ENCODE results near the gene SPATA9. TPM values are rescaled to one million over a fixed set of nuclear protein-coding genes. Genes with fewer than 3 reads are reported as not detected.
"Not testable (repeated sequence)": the region's sequence is repeated elsewhere in the genome, so short reads cannot be mapped to it uniquely, and the experiment has no call there.

Gene SPATA9
- total and polyA plus RNA-seq, 2 of the 8 experiments (the other 6 are each of a cell fraction or from before 2014, with no cell fraction given) = not detected

DNA sequence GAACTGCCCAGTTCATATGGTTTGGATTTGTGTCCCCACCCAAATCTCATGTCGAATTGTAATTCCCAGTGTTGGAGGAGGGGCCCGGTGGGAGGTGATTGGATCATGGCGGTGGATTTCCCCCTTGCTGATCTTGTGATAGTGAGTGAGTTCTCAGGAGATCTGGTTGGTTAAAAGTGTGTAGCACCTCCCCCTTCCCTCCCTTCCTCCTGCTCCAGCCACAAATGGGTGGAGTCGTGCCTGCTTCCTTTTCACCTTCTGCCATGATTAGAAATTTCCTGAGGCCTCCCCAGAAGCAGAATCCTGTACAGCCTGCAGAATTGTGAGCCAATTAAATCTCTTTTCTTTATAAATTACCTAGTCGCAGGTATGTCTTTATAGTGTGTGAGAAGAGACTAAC lies 23.4 kb upstream of the SPATA9 start:
- H2BK12ac ChIP-seq (ENCODE audit: low read depth, low read length); H3K36me3 ChIP-seq (ENCODE audit: control insufficient read depth in 2 of 4, insufficient read depth in 4 of 4, low read length in 3 of 4); H2AK5ac ChIP-seq (ENCODE audit: low read depth, low read length); DNase-seq (ENCODE audit: low read depth in 1 of 2, low spot score in 2 of 2); H4K8ac ChIP-seq (ENCODE audit: extremely low read depth, insufficient read depth, low read length); H3K79me2 ChIP-seq (ENCODE audit: control insufficient read depth in 1 of 2, insufficient read depth in 2 of 2, low read length in 2 of 2); H4K91ac ChIP-seq (replicated peaks; ENCODE audit: insufficient read length, low read length); H3K4ac ChIP-seq (replicated peaks; ENCODE audit: insufficient read length, low read depth, low read length); FAIRE-seq; H2AFZ ChIP-seq (ENCODE audit: low read length); H3K4me1 ChIP-seq (replicated peaks in 1 of 4; ENCODE audit: control insufficient read depth in 3 of 4, insufficient read depth in 4 of 4, low read length in 3 of 4); CTCF ChIA-PET (ENCODE audit: partially characterized antibody); H3K14ac ChIP-seq (ENCODE audit: insufficient read length); H3K9me3 ChIP-seq (ENCODE audit: insufficient read depth in 2 of 2, low read depth in 1 of 2, low read length in 1 of 2); H2BK20ac ChIP-seq (ENCODE audit: low read length); H3K18ac ChIP-seq (ENCODE audit: extremely low read depth, low read length); H2BK15ac ChIP-seq (ENCODE audit: low read length); H2BK120ac ChIP-seq (replicated peaks; ENCODE audit: low read depth, low read length); H3K56ac ChIP-seq (replicated peaks; ENCODE audit: insufficient read length, low read depth, low read length); H3K9ac ChIP-seq (replicated peaks in 1 of 4; ENCODE audit: extremely low read depth in 1 of 4, low read depth in 3 of 4, low read length in 3 of 4); H3K23ac ChIP-seq (ENCODE audit: insufficient read length); H3K23me2 ChIP-seq (ENCODE audit: low read depth, low read length); H2BK5ac ChIP-seq (ENCODE audit: low read depth, low read length); H3K4me3 ChIP-seq (ENCODE audit: extremely low read depth in 1 of 4, insufficient read depth in 2 of 4, low read depth in 3 of 4, low read length in 4 of 4); H4K5ac ChIP-seq (ENCODE audit: insufficient read length, low read depth, low read length); H4K20me1 ChIP-seq (replicated peaks in 1 of 2; ENCODE audit: control insufficient read depth in 1 of 2, insufficient read depth in 2 of 2, low read length in 2 of 2); H3K27ac ChIP-seq (ENCODE audit: low read depth, low read length); H3K4me2 ChIP-seq (ENCODE audit: insufficient read depth in 1 of 2, low read depth in 2 of 2, low read length in 2 of 2); H3K79me1 ChIP-seq (ENCODE audit: low read depth, low read length): not testable (repeated sequence)
- 92% methylated on average over 4 of the region's 5 CpGs; no CpG with 5 or more reads in 1 of the 2 experiments for WGBS, 2 experiments (ENCODE audit: extremely low coverage in 1 of 2, insufficient coverage in 1 of 2, insufficient read length in 1 of 2, insufficient replicate concordance in 2 of 2, low coverage in 1 of 2, low lambda C conversion rate in 2 of 2, missing lambda C conversion rate in 1 of 2)
- peaks cover 0 to 11% (median 7%) of the 10 kb centered on the region in 4 experiments; a peak in 6 of 7 replicates for H3K27me3 ChIP-seq (replicated peaks in 1 of 4; ENCODE audit: control insufficient read depth in 3 of 4, extremely low read depth in 1 of 4, insufficient read depth in 3 of 4, low read length in 3 of 4)
- POLR2A ChIA-PET (ENCODE audit: partially characterized antibody) = interaction anchor here (1.1 kb wide), 1 partner anchor 54 kb away, joined by 3 read pairs; no protein-coding TSS in a partner anchor
